ENCODE data around the gene SAMD4A. TPM values are rescaled to one million over a fixed set of nuclear protein-coding genes. Genes with fewer than 3 reads are reported as not detected.

Gene SAMD4A
- polyA plus RNA-seq, 3 donors, result 3.2 to 8.6 (median 4.2) TPM

DNA sequence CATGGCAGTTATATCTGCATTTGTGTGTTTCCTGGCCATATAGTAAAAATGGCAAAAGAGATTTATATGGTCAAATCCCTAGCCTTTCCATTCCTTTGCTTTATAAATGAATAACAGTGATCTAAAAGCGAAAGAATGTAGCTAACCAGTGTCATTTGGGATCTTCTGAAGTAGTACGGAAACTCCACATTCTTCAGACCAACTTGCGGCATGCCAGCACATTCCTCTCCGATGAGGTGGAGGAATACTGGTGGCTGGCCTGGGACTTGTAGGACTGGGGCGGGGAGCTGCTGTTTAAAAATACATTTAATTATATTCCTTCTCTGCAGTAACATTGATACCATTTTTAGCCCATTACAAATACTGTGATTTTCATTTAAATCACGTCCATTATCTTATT lies 85.3 kb downstream of the SAMD4A start:
- WGBS (ENCODE audit: insufficient coverage), result no CpG with 5 or more reads among the region's 6 CpGs
- intact Hi-C loops (cut with micrococcal nuclease), result no loop called here

DNA sequence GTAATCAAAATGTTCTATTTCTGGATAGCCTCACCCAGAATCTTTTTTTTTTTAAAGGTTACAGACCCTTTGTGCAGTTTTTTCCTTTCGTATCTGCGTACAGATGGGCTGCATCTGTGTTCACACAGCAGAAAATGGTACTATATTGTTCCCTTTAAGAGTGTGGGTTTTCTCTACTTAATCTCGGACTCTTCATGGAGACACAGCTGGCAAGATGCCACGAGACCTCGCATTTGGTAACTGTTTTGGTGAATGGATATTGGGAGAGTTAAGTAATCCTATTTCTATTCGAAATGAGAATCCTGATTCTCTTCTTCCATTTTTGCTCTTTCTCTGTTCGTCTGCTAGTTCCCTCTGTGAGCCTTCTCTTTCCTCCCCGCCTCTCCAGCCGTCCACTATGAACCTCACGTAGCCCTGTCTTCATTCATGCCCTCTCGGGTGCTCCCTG lies 85.7 kb downstream of the SAMD4A start:
- no peak overlapping the region for H3K9ac ChIP-seq (ENCODE audit: insufficient read depth, low read length, poor library complexity, severe bottlenecking)
- Mint-ChIP-seq H3K4me1 (peaks cover 8% of the 10 kb centered on the region), H3K36me3 (no peaks in the 10 kb centered on the region), H3K27ac (no peak overlapping the region), H3K27me3 (ENCODE audit: low read depth in 3 of 3) (peaks cover 5 to 6% (median 6%) of the 10 kb centered on the region in 3 donors), H3K4me3 (no peak overlapping the region), H3K9me3 (no peaks in the 10 kb centered on the region)
- intact Hi-C loops (cut with micrococcal nuclease), result no loop called here
- no peak overlapping the region for H3K4me3 ChIP-seq (replicated peaks in 1 of 3; ENCODE audit: low read depth in 2 of 3, low read length in 3 of 3)
- H4K20me1 ChIP-seq (ENCODE audit: insufficient read depth, low read length), result no peaks in the 10 kb centered on the region
- DNase-seq, result no peak
- 100% methylated on average over 7 of the region's 11 CpGs for WGBS (ENCODE audit: insufficient coverage)
- H3K36me3 ChIP-seq (replicated peaks in 1 of 2; ENCODE audit: control insufficient read depth in 1 of 2, insufficient read depth in 2 of 2, low read length in 2 of 2), result no peaks in the 10 kb centered on the region
- no peak overlapping the region for H3K4me2 ChIP-seq (replicated peaks; ENCODE audit: extremely low read depth, low read length, poor library complexity, severe bottlenecking)
- no peak overlapping the region for H2AFZ ChIP-seq (ENCODE audit: insufficient read depth, low read depth, low read length, poor library complexity, severe bottlenecking)
- H3K27me3 ChIP-seq (ENCODE audit: control insufficient read depth in 2 of 2, insufficient read depth in 2 of 2, low read length in 2 of 2), result peaks cover 0 to 5% of the 10 kb centered on the region in 2 donors
- H3K4me1 ChIP-seq (ENCODE audit: control insufficient read depth in 1 of 2, insufficient read depth in 2 of 2, low read length in 2 of 2), result no peaks in the 10 kb centered on the region
- no peak overlapping the region for H3K27ac ChIP-seq (ENCODE audit: low read depth in 1 of 2, low read length in 2 of 2)
- TF ChIP-seq, protein P1, sequence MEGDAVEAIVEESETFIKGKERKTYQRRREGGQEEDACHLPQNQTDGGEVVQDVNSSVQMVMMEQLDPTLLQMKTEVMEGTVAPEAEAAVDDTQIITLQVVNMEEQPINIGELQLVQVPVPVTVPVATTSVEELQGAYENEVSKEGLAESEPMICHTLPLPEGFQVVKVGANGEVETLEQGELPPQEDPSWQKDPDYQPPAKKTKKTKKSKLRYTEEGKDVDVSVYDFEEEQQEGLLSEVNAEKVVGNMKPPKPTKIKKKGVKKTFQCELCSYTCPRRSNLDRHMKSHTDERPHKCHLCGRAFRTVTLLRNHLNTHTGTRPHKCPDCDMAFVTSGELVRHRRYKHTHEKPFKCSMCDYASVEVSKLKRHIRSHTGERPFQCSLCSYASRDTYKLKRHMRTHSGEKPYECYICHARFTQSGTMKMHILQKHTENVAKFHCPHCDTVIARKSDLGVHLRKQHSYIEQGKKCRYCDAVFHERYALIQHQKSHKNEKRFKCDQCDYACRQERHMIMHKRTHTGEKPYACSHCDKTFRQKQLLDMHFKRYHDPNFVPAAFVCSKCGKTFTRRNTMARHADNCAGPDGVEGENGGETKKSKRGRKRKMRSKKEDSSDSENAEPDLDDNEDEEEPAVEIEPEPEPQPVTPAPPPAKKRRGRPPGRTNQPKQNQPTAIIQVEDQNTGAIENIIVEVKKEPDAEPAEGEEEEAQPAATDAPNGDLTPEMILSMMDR (IDR thresholded peaks at IDR 0.05), result no peak
- no peaks in the 10 kb centered on the region for H3K79me2 ChIP-seq (ENCODE audit: insufficient read depth, low read length)
- no peaks in the 10 kb centered on the region for H3K9me3 ChIP-seq (replicated peaks in 1 of 2; ENCODE audit: control insufficient read depth in 1 of 2, insufficient read depth in 1 of 2, low read length in 2 of 2)

More for the DNA sequence above, 85.3 kb downstream of the SAMD4A start:
- no peaks in the 10 kb centered on the region for H4K20me1 ChIP-seq (ENCODE audit: insufficient read depth, low read length)
- no peak for DNase-seq
- H3K79me2 ChIP-seq (ENCODE audit: insufficient read depth, low read length), result no peaks in the 10 kb centered on the region
- H3K36me3 ChIP-seq (replicated peaks in 1 of 2; ENCODE audit: control insufficient read depth in 1 of 2, insufficient read depth in 2 of 2, low read length in 2 of 2), result no peaks in the 10 kb centered on the region
- H3K4me2 ChIP-seq (replicated peaks; ENCODE audit: extremely low read depth, low read length, poor library complexity, severe bottlenecking), result no peak overlapping the region
- H3K4me1 Mint-ChIP-seq, result peaks cover 8% of the 10 kb centered on the region
- H3K27me3 Mint-ChIP-seq (ENCODE audit: low read depth in 3 of 3), result peaks cover 3 to 6% (median 4%) of the 10 kb centered on the region in 3 donors
- no peaks in the 10 kb centered on the region for H3K4me1 ChIP-seq (ENCODE audit: control insufficient read depth in 1 of 2, insufficient read depth in 2 of 2, low read length in 2 of 2)
- no peak overlapping the region for H2AFZ ChIP-seq (ENCODE audit: insufficient read depth, low read depth, low read length, poor library complexity, severe bottlenecking)
- no peak overlapping the region for H3K27ac ChIP-seq (ENCODE audit: low read depth in 1 of 2, low read length in 2 of 2)
- no peak overlapping the region for H3K27ac Mint-ChIP-seq
- H3K36me3 Mint-ChIP-seq, result no peaks in the 10 kb centered on the region
- H3K4me3 ChIP-seq (replicated peaks in 1 of 3; ENCODE audit: low read depth in 2 of 3, low read length in 3 of 3), result no peak overlapping the region
- no peak overlapping the region for H3K9ac ChIP-seq (ENCODE audit: insufficient read depth, low read length, poor library complexity, severe bottlenecking)
- peaks cover 0 to 5% of the 10 kb centered on the region in 2 donors for H3K27me3 ChIP-seq (ENCODE audit: control insufficient read depth in 2 of 2, insufficient read depth in 2 of 2, low read length in 2 of 2)
- no peaks in the 10 kb centered on the region for H3K9me3 Mint-ChIP-seq
- H3K9me3 ChIP-seq (replicated peaks in 1 of 2; ENCODE audit: control insufficient read depth in 1 of 2, insufficient read depth in 1 of 2, low read length in 2 of 2), result no peaks in the 10 kb centered on the region
- H3K4me3 Mint-ChIP-seq, result no peak overlapping the region
- TF ChIP-seq, protein P1 (IDR thresholded peaks at IDR 0.05), result no peak
